ENCODE results near the gene RFPL2.

The RFPL2 gene

DNA sequence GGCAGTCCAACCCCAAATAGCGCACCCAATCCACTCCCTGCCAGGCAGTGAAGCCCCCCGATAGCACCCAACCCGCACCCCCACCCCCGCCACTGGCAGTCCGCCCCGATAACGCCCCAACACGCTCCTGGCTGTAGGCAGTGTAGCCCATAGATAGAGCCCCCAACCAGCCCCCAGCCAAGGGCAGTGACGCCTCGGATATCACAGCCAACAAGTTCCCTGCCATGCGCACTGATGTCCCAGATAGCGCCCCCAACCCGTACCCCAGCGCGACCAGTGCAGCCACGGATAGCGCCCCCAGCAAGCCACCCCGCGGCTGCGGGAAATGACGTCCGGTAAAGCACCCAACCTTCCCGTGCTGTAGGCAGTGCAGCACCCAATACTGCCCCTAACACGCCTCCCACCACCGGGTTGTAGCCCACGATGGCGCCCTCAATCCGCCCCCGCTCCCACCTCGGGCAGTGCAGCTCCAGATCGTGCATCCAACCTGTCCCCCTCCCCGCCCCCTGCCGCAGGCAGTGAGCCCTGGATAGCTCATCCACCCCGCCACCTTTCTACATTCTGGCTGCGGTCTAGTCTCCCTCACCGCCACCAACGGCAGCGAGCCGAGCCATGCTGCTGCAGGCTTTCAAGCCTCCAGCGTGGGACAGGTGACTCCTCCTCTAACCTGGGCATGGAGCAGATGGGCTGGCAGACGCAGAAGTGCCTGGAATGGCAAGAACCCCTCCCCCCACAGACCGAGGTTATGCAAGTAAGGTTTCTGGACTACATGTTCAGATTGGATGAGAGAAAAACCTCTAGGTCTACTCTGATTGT lies 625 bp downstream of the RFPL2 start:
- Histone ChIP-seq H3K27me3 (replicated peaks; ENCODE audit: insufficient read depth, low read length) (peaks cover 6% of the 10 kb centered on the region), H3K27ac (ENCODE audit: low read length) (no peak overlapping the region), H3K9me3 (replicated peaks; ENCODE audit: insufficient read depth, low read length) (no peaks in the 10 kb centered on the region), H3K9me2 (replicated peaks; ENCODE audit: insufficient read depth, low read length) (no peaks in the 10 kb centered on the region), H3K4me1 (ENCODE audit: low read length) (no peaks in the 10 kb centered on the region), H2AFZ (ENCODE audit: low read length) (no peak overlapping the region), H3K36me3 (replicated peaks; ENCODE audit: insufficient read depth, low read length) (no peaks in the 10 kb centered on the region), H3K4me2 (ENCODE audit: low read depth, low read length) (no peak overlapping the region), H3F3A (ENCODE audit: insufficient read depth, low read length) (no peaks in the 10 kb centered on the region), H3K79me2 (ENCODE audit: low read length) (no peaks in the 10 kb centered on the region), H3K9ac (ENCODE audit: low read length) (no peak overlapping the region), H4K20me1 (ENCODE audit: insufficient read depth, low read length) (no peaks in the 10 kb centered on the region), H3K4me3 (ENCODE audit: low read length) (no peak overlapping the region)
- no peak for DNase-seq
- TF ChIP-seq, protein P1, sequence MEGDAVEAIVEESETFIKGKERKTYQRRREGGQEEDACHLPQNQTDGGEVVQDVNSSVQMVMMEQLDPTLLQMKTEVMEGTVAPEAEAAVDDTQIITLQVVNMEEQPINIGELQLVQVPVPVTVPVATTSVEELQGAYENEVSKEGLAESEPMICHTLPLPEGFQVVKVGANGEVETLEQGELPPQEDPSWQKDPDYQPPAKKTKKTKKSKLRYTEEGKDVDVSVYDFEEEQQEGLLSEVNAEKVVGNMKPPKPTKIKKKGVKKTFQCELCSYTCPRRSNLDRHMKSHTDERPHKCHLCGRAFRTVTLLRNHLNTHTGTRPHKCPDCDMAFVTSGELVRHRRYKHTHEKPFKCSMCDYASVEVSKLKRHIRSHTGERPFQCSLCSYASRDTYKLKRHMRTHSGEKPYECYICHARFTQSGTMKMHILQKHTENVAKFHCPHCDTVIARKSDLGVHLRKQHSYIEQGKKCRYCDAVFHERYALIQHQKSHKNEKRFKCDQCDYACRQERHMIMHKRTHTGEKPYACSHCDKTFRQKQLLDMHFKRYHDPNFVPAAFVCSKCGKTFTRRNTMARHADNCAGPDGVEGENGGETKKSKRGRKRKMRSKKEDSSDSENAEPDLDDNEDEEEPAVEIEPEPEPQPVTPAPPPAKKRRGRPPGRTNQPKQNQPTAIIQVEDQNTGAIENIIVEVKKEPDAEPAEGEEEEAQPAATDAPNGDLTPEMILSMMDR (IDR thresholded peaks at IDR 0.05; ENCODE audit: low read length) = no peak
- TF ChIP-seq EZH2phosphoT487 (IDR thresholded peaks at IDR 0.05; ENCODE audit: low read length) (no peak), EZH2 (optimal IDR thresholded peaks at IDR 0.05; ENCODE audit: low read depth, low read length) (no peak)

- Histone ChIP-seq H3K9me3 (replicated peaks; ENCODE audit: insufficient read depth, low read length) (no peaks in the 10 kb centered on the region), H3K27ac (ENCODE audit: low read length) (no peak overlapping the region), H3K4me1 (ENCODE audit: low read length) (no peaks in the 10 kb centered on the region), H3K36me3 (replicated peaks; ENCODE audit: insufficient read depth, low read length) (no peaks in the 10 kb centered on the region), H3F3A (ENCODE audit: insufficient read depth, low read length) (no peaks in the 10 kb centered on the region), H2AFZ (ENCODE audit: low read length) (no peak overlapping the region), H3K4me3 (ENCODE audit: low read length) (no peak overlapping the region), H3K79me2 (ENCODE audit: low read length) (no peaks in the 10 kb centered on the region), H3K9me2 (replicated peaks; ENCODE audit: insufficient read depth, low read length) (no peaks in the 10 kb centered on the region), H3K27me3 (replicated peaks; ENCODE audit: insufficient read depth, low read length) (peaks cover 6% of the 10 kb centered on the region), H3K4me2 (ENCODE audit: low read depth, low read length) (no peak overlapping the region), H4K20me1 (ENCODE audit: insufficient read depth, low read length) (no peaks in the 10 kb centered on the region), H3K9ac (ENCODE audit: low read length) (no peak overlapping the region)
- no peak for DNase-seq
- TF ChIP-seq, protein P1 (IDR thresholded peaks at IDR 0.05; ENCODE audit: low read length) = no peak
- TF ChIP-seq EZH2phosphoT487 (IDR thresholded peaks at IDR 0.05; ENCODE audit: low read length) (no peak), EZH2 (optimal IDR thresholded peaks at IDR 0.05; ENCODE audit: low read depth, low read length) (no peak)
These were observed 1.5 kb downstream of the RFPL2 start for GRCh38 chr22:32203181-32204039.

GRCh38 chr22:32202539-32203180 lies 2.2 kb downstream of the RFPL2 start:
- peak; percentile 57 for DNase-seq

More at GRCh38 chr22:32202539-32203180, 2.2 kb downstream of the RFPL2 start:
- 0 out of 2 replicates have a peak overlapping the region, but pooled peaks have one; percentile 50 for H2AFZ ChIP-seq (ENCODE audit: low read length)
- H3F3A ChIP-seq (ENCODE audit: insufficient read depth, low read length) = no peaks in the 10 kb centered on the region
- H3K9me2 ChIP-seq (replicated peaks; ENCODE audit: insufficient read depth, low read length) = no peaks in the 10 kb centered on the region
- H3K4me1 ChIP-seq (ENCODE audit: low read length) = no peaks in the 10 kb centered on the region
- H3K4me2 ChIP-seq (ENCODE audit: low read depth, low read length) = peak overlapping the region; percentile 15; the same call in 1 of the 2 replicates
- peaks cover 6% of the 10 kb centered on the region for H3K27me3 ChIP-seq (replicated peaks; ENCODE audit: insufficient read depth, low read length)
- H3K9me3 ChIP-seq (replicated peaks; ENCODE audit: insufficient read depth, low read length) = no peaks in the 10 kb centered on the region
- TF ChIP-seq, protein P1 (IDR thresholded peaks at IDR 0.05; ENCODE audit: low read length) = peak; percentile 64
- TF ChIP-seq EZH2 (optimal IDR thresholded peaks at IDR 0.05; ENCODE audit: low read depth, low read length) = no peak
- TF ChIP-seq EZH2phosphoT487 (IDR thresholded peaks at IDR 0.05; ENCODE audit: low read length) = no peak
- no peaks in the 10 kb centered on the region for H3K79me2 ChIP-seq (ENCODE audit: low read length)
- no peaks in the 10 kb centered on the region for H3K36me3 ChIP-seq (replicated peaks; ENCODE audit: insufficient read depth, low read length)
- no peak overlapping the region for H3K27ac ChIP-seq (ENCODE audit: low read length)
- no peaks in the 10 kb centered on the region for H4K20me1 ChIP-seq (ENCODE audit: insufficient read depth, low read length)
- H3K9ac ChIP-seq (ENCODE audit: low read length) = no peak overlapping the region
- no peak overlapping the region for H3K4me3 ChIP-seq (ENCODE audit: low read length)
